Amygdala (tissue), 56 donors: ENCODE data around the gene ASNSD1.
"Not testable (repeated sequence)": the region's sequence is repeated elsewhere in the genome, so short reads cannot be mapped to it uniquely, and the experiment has no call there.

Source experiments
- DNase-seq, 56 donors: peaks; one replicate each; lab custom pipeline; 2025; lab: John Stamatoyannopoulos, UW

The ASNSD1 gene

GRCh38 chr2:189641590-189641989 is 19.7 kb upstream of the ASNSD1 start:
- DNase-seq, result no peak

- no peak for DNase-seq
Measured at GRCh38 chr2:189646521-189646920, 14.7 kb upstream of the ASNSD1 start.

- DNase-seq, result no peak
Measured at GRCh38 chr2:189648846-189649509, 12.3 kb upstream of the ASNSD1 start.

- no peak for DNase-seq
Measured at GRCh38 chr2:189651284-189651683, 10.0 kb upstream of the ASNSD1 start.

- not testable (repeated sequence) for DNase-seq
Measured at GRCh38 chr2:189653464-189653863, 7.8 kb upstream of the ASNSD1 start.

- DNase-seq, result no peak
Measured at GRCh38 chr2:189654641-189655040, 6.6 kb upstream of the ASNSD1 start.

GRCh38 chr2:189657867-189658266 is 3.4 kb upstream of the ASNSD1 start:
- DNase-seq, result no peak

GRCh38 chr2:189658306-189659212 is 2.7 kb upstream of the ASNSD1 start:
- DNase-seq, result no peak

GRCh38 chr2:189659734-189660133 is 1.5 kb upstream of the ASNSD1 start:
- no peak for DNase-seq

- DNase-seq, result no peak
Measured at GRCh38 chr2:189660803-189661147, 484 bp upstream of the ASNSD1 start.

- peak in 2 of 56 donors; percentile 1 to 6 for DNase-seq
Measured at GRCh38 chr2:189661957-189662321, 680 bp downstream of the ASNSD1 start.

- DNase-seq, result no peak
Measured at GRCh38 chr2:189662669-189663226, 1.5 kb downstream of the ASNSD1 start.

- not testable (repeated sequence) for DNase-seq
Measured at GRCh38 chr2:189663319-189663718, 2.1 kb downstream of the ASNSD1 start.

GRCh38 chr2:189669913-189670312 is 8.7 kb downstream of the ASNSD1 start:
- DNase-seq, result no peak

GRCh38 chr2:189673661-189674373 is 12.6 kb downstream of the ASNSD1 start:
- peak in 1 of 56 donors; percentile 47 for DNase-seq

- DNase-seq, result peak; percentile 49 to 91 (median 78)
Measured at GRCh38 chr2:189674374-189675112, 13.3 kb downstream of the ASNSD1 start, which contains the start of gene ANKAR. ANKAR (plus strand) TSS chr2:189674670; CDS start chr2:189676491, 1,821 bp downstream.

GRCh38 chr2:189676471-189676870 is 15.2 kb downstream of the ASNSD1 start:
- no peak for DNase-seq

- DNase-seq, result no peak
Measured at GRCh38 chr2:189679226-189679625, 18.0 kb downstream of the ASNSD1 start.

- DNase-seq, result no peak
Measured at GRCh38 chr2:189681203-189681602, 19.9 kb downstream of the ASNSD1 start.

- no peak for DNase-seq
Measured at GRCh38 chr2:189681903-189682302, 20.6 kb downstream of the ASNSD1 start.
